ENCODE results near the gene AP2S1.
A peak's percentile ranks its signal among the peaks of the same experiment; 100 is the strongest.

Gene AP2S1

DNA sequence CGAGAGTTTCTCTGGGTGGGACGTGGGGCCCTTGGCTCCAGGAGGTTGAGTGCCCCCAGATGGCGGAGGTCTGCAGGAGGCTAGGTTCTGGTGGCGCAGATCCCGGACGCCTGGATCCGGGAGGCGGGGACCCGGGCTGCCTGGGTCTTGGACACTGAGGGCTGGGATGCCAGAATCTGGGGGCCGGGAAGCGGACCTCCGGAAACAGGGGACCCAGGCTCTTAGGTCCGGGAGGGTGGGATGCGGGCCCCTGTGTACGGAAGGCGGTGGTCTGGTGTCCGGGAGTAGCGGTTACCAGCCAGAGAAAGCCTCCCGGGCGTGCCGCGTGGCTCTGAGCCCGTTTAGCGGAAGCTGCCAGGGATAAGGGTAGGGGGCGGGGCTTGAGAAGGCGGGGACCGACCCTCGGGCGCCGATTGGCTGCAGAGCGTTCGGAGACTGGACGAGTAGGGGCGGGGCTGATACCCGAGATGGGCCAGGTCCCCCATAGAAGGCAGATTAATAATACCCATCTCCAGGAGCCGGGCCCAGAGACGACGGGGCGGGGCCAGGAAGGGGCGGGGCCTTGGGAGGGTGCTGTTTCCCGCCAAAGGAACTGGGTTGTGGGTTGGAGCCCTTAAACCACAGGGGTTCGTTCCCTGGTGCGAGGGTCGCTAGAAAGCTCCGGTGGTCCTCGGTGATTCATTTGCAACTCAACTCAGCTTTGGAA is 62.2 kb downstream of the AP2S1 start, which contains the start of gene SLC1A5:
Gene SLC1A5, minus strand, starts transcription at position 333 of the 706 bp plus-strand sequence. CDS start 629 bp downstream, outside the sequence.
- Histone ChIP-seq H3K4me3 (ENCODE audit: low read length) (peak within 1 kb of the TSS; percentile 85), H3K36me3 (ENCODE audit: control insufficient read depth, low read depth, low read length) (peaks cover 12% of the 10 kb centered on the region), H3K27ac (ENCODE audit: low read length) (peak within 1 kb of the TSS; percentile 69), H3K27me3 (ENCODE audit: control insufficient read depth, insufficient read depth, low read length) (peaks cover 3% of the 10 kb centered on the region), H3K9ac (ENCODE audit: low read length) (peak within 1 kb of the TSS; percentile 98), H3K4me1 (ENCODE audit: control insufficient read depth, low read depth, low read length) (peaks cover 12% of the 10 kb centered on the region), H3K9me3 (ENCODE audit: control insufficient read depth, low read depth, low read length) (no peaks in the 10 kb centered on the region)

All from iPS-18a (cell line).